Fibroblast of pulmonary artery (primary cell): ENCODE data around the gene AFMID.

ENCODE experiments used
- DNase-seq: peaks from one replicate; pipeline ENCODE4 v3.0.0-alpha.2; 2010; ENCODE audit warnings: low read depth
- H3K4me3 ChIP-seq: replicated peaks from 2 replicates; pipeline ENCODE4 v1.5.1; 2011; ENCODE audit warnings: low read depth, mild to moderate bottlenecking, control low read depth, low read length, moderate library complexity
- CTCF ChIP-seq: IDR thresholded peaks from 2 replicates; pipeline ENCODE4 v1.5.1; 2011; ENCODE audit warnings: mild to moderate bottlenecking, control low read depth, low read length, inconsistent platforms; ENCODE audit errors: missing control alignments

AFMID gene

GRCh38 chr17:78142119-78142861 is 44.9 kb upstream of the AFMID start:
- TF ChIP-seq CTCF = no peak
- H3K4me3 ChIP-seq = no peak overlapping the region
- DNase-seq = peak; percentile 17

- no peak for DNase-seq
- no peak overlapping the region for H3K4me3 ChIP-seq
- TF ChIP-seq CTCF = no peak
Observed at GRCh38 chr17:78143214-78144146, 43.7 kb upstream of the AFMID start.

DNA sequence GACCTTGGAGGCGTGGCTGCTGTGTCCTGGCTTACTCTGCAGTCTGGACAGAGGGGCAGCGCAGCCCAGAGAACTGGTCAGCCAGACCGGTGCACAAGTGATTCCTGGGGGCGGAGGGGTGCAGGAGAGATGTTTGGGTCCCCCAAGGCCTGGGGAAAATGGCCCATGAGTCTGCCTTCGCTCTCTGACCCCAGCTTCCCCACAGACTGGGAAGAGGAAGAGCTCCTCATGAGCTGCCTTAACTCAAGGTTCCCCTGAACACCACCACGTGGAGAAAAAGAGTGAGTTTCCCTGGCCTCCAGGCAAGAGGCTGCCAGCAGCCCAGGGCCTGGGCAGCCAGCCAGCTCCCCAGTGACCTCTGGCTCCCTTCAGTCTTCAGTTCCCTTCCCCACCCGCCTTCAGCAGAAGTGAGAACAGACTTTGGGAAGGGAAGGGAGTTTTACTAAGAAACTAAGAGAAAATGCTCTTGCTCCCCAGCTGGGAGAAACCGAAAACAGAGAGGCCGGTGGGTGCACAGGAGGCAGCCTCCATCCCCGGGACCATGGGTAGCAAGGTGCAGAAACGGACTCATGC is 42.9 kb upstream of the AFMID start:
- no peak for TF ChIP-seq CTCF
- DNase-seq = peak; percentile 91
- H3K4me3 ChIP-seq = no peak overlapping the region

GRCh38 chr17:78144736-78145641 is 42.2 kb upstream of the AFMID start:
- DNase-seq = no peak
- no peak for TF ChIP-seq CTCF
- no peak overlapping the region for H3K4me3 ChIP-seq

- no peak overlapping the region for H3K4me3 ChIP-seq
- no peak for TF ChIP-seq CTCF
- no peak for DNase-seq
Observed at GRCh38 chr17:78146471-78146869, 40.7 kb upstream of the AFMID start.

DNA sequence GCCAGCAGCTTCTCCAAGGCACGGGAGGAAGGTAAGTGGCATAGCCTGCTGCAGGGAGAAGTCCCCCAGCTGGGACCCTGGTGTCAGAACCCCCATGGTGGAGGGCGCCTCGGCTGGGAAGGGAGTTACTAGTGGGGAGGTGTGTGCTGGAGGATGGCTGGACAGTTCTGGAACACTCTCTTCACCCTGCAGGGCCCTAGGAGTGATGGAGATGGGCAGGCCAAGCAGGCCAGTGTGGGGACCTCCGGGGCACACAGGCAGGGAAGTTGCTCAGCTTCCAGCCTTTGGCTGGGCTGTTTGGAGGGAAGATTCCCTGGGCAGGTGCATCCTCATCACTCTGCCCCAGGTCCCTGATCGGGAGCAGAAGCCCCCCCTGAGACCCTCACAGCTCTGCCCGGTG is 40.3 kb upstream of the AFMID start:
- no peak for TF ChIP-seq CTCF
- no peak for DNase-seq
- no peak overlapping the region for H3K4me3 ChIP-seq
